Activated CD4-positive, alpha-beta T cell treated with anti-CD3 and anti-CD28 coated beads, Interleukin-2, amount 50 U/mL, for 48 hours (primary cell): ENCODE data around the gene PFDN5.
"Not testable (repeated sequence)": the region's sequence is repeated elsewhere in the genome, so short reads cannot be mapped to it uniquely, and the experiment has no call there.

Experiments
- DNase-seq, 2 experiments: peaks; one replicate each; pipeline ENCODE4 v3.0.0-alpha.2; 2020

PFDN5 gene

DNA sequence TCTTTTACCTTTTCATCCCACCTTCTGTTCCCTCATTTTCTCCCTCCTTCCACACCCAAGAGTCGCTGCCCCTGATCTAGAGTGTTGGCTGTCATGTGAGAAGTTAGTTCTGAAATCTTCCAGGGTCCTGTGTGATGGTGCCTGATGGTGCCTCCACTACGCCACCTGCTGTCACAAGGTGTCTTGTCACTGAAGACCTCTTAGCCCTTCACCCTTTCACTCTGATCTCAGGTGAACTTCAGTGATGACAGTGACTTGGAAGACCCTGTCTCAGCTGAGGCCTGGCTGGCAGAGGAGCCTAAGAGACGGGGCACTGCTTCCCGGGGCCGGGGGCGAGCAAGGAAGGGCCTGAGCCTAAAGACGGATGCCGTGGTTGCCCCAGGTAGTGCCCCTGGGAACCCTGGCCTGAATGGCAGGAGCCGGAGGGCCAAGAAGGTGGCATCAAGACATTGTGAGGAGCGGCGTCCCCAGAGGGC is 7.6 kb upstream of the PFDN5 start:
- DNase-seq: peak; percentile 63 to 69

DNA sequence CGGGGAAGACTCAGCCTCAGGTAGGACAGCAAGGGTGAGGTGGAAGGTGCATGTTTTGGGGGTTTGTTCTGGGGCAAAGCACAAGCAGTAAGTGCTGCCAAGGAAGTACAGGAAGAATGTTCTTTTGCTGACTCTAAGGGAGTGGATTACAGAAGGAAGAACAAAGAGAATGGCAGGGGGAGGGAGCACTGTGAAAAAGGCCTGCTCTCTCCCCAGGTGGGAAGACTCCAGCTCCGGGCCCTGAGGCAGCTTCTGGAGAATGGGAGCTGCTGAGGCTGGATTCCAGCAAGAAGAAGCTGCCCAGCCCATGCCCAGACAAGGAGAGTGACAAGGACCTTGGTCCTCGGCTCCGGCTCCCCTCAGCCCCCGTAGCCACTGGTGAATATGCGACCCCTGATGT is 7.0 kb upstream of the PFDN5 start:
- no peak for DNase-seq

DNA sequence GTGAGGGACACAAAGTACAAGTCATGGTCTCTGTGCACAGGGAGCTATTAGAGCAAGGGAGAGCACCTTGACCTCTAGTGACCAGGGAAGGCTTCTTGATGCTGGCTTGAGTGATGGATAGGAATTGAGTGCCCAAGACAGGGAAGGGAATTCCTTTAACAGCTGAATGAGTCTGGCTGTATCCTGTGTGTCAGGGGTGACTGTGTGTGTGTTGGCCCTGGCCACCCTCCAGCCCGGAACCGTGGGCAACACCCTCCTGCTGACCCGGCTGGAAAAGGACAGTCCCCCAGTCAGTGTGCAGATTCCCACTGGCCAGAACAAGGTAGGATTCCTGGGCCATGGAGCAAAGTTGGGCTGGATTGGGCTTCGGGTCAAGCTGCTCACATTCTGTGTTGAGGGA is 5.5 kb upstream of the PFDN5 start:
- no peak for DNase-seq

DNA sequence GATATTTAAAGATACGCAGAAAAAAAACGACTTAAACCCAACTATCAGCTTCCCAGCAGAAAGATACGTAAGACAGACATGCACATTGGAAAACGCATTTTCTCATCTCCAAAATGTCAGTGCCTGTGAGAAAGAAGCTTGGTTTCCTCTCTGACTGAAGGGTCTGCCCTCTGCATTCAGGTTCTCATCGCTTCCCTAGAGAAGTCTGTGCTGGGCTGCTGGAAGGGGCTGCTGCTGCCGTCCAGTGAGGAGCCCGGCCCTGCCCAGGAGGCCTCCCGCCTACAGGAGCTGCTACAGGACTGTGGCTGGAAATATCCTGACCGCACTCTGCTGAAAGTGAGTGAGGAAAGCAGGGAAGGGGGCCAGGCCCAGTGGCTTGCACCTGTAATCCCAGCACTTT is 4.7 kb upstream of the PFDN5 start:
- peak; percentile 26 to 34 for DNase-seq

DNA sequence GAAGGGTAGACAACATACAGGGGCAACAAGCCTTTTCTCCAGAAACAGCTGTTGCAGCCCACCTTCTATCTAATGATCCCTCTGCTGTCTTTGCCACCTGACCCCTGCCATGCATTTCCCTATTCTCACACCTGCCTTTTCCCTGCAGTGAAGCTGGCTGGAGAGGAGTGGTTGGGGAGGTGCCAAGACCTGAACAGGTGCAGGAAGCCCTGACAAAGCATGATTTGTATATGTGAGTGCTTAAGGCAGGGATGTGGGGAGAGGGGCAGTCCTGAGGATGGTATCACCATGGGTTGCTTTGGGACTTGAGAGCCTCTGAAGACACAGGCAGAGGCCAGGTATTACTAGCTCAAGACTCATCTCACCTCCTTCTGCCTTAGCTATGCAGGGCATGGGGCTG is 2.9 kb upstream of the PFDN5 start:
- no peak for DNase-seq

DNA sequence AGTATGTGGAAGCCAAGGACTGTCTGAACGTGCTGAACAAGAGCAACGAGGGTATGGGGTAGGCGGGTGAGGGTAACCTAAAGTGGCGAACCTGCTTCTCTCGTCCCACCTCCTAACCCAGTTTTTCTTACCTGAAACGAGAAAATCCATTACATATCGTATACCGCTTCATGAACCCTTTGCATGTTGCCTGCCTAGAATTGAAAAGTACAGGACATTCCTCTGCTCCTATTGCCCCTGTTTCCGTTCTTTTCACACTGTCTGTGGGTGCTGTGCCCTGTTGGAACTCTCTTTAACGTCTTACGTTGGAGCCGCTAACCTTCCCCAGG is 513 bp downstream of the PFDN5 start:
- DNase-seq: no peak

DNA sequence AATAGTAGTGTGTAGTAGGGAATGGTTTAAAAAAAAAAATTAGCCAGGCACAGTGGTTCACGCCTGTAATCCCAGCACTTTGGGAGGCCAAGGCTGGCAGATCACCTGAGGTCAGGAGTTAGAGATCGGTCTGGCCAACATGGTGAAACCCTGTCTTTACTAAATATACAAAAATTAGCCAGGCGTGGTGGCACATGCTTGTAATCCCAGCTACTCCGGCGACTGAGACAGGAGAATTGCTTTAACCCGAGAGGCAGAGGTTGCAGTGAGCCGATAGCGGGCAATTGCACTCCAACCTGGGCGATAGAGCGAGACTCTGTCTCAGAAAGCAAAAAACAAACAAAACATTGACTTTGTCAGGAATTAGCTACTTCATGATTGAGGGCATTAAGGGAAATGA is 1.8 kb downstream of the PFDN5 start:
- DNase-seq: not testable (repeated sequence)

DNA sequence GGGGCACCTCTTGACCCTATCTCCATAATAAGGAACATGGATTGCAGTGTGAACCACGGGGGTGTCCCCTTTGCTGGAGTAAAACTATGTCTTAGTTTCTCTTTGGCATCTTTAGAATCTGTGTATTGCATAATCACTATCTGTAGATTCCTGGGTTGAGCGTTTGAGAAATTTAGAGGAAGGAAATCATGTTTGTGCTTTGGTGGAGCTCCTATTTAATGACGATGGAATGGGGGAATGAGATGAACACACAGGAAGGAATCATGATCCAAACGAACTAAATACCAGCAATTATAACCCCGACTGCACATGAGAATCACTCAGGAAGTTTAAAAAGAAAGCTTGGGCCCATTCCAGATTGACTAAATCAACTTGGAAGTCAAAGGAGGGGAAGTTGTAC is 2.8 kb downstream of the PFDN5 start:
- DNase-seq: no peak

DNA sequence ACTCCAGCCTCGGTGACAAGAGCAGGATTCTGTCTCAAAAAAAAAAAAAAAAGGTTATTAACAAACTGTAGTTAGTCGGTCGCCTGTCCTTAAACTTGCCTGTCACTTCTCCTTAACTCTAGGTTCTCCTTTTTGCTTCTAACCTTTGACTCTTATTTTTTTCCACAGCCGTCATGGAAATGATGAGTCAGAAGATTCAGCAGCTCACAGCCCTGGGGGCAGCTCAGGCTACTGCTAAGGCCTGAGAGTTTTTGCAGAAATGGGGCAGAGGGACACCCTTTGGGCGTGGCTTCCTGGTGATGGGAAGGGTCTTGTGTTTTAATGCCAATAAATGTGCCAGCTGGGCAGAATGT is 3.7 kb downstream of the PFDN5 start:
- DNase-seq: peak in 1 of 2 experiments; percentile 50

DNA sequence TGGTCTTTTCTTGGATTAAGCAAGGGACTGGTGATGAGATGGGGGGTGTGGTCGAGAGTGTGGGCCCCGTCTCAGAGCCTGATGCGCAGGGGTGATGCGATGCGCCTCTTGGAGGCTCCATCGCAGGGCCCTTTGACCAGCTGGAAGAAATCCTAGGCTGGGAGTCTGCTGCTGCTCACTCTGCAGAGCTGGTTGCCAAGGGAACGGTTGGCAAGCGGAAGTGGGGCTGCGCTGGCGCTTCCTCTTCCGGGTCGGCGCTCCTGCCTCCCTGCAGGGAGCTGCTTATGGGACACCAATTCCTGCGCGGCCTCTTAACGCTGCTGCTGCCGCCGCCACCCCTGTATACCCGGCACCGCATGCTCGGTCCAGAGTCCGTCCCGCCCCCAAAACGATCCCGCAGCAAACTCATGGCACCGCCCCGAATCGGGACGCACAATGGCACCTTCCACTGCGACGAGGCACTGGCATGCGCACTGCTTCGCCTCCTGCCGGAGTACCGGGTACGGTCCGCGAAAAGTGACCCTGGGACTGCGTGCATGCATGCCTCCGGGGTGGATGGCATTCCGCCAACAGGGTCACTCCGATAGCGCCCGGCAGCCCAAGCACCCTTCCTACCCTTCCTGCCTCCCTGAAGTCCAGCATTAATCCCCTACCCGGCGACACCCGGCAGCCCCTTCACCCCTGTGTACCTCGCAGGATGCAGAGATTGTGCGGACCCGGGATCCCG is 4.3 kb downstream of the PFDN5 start, which contains the start of gene MYG1:
Gene MYG1, plus strand, starts transcription at position 242 of the 727 bp plus-strand sequence. Its CDS starts 43 bp downstream, at position 285.
- peak; percentile 84 to 88 for DNase-seq

DNA sequence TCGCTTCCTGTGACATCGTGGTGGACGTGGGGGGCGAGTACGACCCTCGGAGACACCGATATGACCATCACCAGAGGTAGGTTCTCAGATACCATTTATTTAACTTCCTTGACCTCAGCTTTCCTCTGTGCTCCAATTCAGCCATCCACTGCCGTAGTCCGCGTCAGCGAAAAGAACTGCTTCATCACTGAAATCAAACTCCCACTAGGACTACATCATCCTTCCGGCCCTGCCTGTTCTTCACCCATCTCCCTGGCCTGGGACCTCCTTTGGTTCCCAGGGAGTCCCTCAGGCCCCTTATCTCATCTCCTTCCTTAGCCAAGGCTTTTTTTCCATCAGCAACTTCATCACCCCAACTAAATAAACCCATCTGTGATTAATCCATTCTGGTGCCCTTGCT is 4.8 kb downstream of the PFDN5 start:
- peak in 1 of 2 experiments; percentile 48 for DNase-seq

DNA sequence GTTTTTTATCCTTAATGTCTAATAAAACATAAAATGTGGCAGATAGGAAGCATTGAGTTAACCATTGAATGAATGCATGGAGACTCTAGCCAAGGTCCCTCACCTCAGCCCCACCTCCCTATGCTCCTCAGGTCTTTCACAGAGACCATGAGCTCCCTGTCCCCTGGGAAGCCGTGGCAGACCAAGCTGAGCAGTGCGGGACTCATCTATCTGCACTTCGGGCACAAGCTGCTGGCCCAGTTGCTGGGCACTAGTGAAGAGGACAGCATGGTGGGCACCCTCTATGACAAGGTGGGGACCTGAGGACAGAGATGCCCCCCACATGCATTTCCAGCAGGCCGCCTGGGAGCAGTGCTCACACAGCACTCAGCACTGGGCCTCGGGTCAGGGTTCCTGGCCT is 7.6 kb downstream of the PFDN5 start:
- DNase-seq: no peak

DNA sequence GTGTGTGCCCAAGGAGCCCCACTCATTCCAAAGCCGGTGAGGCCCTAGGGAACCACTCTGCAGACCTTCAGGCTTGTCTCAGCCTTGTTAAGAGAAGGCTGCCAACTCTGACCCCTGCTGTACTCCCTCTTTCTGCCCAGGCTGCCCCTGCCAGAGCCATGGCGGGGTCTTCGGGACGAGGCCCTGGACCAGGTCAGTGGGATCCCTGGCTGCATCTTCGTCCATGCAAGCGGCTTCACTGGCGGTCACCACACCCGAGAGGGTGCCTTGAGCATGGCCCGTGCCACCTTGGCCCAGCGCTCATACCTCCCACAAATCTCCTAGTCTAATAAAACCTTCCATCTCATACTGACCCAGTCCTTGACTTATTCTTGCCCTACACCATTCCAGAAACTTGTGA is 11.5 kb downstream of the PFDN5 start:
- DNase-seq: no peak

DNA sequence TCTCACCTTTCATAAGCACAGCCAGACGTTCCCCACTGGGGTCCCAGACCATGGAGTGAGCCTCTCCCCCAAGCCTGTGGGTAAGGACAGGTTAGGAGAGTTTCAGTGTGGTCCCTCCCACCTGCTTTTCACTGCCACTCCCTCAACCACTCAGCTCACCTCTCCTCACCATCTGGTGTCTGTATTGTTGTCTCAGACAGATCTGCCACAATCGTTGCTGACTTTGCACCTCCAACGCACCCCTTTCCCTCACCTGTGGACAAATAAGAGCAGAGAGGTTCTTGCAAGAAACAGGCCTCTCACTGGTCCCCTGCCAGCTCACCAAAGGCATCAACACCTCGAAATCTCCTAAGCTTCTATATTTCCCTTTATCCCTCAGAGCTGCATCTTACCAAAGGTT is 12.9 kb downstream of the PFDN5 start:
- DNase-seq: no peak

DNA sequence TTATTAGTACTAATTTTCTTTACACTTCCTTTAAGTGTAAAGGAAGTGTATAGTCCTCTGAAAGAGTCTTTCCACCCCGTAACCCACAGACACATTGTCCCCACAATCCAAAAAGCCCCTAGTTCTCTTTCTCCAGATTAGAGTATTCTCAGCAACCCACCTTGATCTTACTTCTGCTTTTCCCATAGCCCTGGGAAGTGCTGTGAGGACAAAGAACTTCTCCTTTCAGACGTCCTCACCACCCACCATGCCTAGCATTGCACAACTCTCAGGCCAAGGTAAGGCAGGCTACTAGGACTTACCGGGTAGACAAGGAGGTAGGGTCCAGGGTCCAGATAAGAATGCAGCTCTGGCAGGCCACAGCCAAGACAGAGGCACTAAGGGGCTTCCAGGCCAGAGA is 18.7 kb downstream of the PFDN5 start:
- no peak for DNase-seq

DNA sequence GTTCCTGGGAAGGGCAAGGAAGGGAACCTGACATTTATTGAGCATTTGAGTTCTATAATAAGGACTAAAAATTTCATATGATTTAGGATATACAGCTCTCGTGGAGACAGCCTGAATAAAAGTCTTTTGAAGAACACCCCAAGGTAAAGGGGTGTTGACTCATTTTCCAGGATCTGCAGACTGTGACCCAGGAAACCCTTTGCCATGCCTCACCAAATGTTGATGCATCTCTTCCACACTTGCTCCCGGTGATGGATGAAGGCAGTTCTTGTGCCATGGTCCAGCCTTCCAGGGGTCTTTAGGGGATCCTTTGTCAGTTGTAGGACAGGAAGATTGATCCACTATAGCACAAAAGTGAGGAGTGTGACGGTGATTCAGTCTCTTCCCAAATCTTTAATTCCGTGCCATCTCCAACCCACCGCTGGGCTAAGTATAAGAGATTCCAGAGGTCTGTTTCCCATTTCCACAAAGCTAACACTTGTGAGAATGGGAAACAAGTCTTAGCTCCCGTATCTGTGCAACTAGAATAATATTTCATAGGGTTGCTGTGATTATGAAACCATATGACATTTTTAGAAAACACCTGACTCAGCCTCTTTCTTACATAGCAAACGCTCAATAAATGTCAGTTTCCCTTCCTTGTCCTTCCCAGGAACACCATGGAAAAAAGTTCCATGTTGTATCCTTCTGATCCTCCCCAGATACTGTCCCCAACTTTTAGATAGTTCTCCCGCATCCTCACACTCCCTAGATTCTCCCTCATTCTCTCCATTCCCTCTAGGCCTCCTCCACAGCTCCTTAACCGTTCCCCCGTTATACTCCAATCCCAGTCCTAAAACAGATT is 25.2 kb downstream of the PFDN5 start:
- DNase-seq: no peak

DNA sequence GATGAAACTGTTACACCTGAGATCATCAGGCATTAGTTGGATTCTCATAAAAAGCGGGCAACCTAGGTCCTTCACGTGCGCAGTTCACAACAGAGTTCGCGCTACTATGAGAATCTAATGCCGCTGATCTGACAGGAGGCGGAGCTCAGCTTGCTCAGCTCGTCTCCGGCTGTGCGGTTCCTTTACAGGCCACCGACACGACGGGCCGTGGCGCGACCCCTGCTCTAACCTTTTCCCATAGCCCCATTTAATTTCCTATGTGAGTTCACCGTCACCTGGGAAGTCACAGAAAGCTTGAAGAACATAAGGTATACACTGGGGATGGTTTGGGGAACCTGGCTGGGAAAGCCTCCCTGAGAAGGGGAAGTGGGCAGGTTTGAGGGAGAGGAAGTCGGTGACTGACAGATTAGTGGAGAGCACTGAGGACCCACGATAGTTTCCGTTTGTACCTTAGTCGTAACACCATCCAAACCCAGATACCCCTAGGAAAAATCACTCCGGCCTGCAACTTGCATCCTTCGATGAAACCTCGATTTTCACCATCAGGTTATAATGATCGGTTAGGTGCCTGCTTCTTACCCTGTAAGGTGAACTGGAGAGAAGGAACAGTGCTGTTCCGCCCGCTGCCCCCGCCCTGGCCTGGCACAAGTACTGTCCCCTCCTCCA is 28.9 kb downstream of the PFDN5 start:
- DNase-seq: peak; percentile 61 to 71

DNA sequence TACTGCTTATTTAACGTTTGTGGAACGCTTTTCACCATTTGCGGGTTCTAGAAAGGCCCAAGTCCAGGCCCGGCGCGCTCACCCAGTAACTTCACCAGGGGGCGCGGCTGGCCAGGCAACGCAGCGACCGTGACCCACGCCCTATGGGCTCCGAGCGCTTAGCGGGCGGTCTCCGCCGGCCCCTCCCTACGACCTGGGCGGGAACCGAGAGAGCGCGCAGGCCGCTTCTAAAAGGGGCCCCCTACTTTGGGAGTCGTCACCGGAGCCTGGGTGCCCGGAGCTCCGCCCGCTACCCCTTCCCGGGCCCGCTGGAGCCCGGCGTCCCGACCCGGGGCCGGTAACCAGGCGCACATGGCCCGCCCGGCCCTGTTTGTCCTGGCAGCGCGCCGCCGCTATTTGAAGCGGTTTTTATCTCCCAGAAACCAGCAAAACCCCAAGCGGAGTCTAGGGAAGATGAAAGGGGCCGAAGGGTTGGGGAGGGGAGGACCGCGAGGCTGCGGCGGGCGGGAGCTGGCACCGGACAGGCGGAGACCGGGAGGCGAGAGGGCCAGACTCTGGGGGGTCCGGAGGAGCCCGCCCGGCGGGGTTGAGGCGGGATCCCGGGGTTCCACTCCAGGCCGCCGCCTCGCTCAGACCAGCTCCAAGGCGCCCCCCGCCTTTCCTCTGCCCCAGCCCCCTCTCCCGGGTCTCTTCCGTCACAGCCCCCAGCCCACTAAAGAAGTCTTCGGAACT is 29.6 kb downstream of the PFDN5 start:
- peak; percentile 92 to 93 for DNase-seq

DNA sequence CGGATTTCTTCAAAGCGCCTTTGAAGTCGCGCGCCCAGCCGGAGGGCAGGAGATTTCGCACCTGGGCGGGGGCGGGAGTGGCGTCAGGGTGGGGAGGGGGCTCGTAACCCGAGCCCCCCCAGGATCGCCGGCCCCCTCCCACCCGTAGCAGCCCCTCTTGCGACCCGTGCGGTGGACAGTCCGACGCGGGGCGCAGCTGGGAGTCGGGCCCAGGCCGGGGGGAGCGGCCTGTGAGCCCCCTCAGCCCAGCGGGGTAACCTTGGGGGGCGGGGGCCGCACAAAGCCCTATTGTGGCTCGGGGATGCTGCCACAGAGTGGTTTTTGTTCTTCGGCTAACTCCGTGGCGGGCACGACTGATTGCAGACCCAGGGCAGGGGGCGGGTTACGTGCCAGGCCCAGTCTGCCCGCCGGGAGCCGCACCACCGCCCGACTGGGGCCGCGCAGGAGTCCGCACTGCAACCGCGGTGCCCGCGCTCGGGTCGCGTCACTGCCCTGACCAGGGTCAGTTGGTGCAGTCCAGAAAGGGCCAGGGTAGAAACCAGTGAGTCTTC is 30.2 kb downstream of the PFDN5 start:
- peak; percentile 32 to 46 for DNase-seq

DNA sequence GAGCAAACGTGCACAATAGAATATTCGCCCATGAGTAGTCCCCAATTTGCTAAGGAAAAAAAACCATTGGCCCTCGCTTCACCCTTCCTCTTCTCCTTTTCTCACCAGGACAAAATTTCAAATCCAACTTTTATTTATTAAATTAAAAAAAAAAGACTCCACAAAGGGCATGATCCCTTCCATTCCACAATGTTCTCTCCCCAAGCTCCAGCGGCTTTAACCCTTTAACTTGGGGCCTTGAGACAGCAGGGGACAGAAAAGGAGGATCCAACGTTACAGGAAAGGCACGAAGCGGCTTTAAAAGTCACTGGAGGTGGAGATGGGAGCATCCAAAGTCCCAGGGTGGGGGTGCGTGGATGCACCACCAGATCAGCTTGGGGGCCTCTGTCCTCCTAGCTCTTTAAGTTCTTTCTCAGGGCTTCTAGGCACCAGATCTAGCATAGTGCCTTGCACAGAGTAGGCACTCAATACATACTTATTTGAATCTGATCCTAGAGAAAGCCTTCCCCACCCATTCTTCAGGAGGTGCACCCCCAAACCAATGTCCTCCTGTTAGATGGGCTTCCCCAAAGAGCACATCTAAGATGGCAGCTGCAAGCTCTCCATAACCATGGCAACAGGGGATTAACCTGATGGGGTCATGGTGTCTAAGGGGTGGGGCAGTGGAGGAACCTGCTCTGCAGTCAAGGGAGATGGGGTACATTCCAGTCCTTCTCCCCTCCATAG is 31.3 kb downstream of the PFDN5 start:
- no peak for DNase-seq

DNA sequence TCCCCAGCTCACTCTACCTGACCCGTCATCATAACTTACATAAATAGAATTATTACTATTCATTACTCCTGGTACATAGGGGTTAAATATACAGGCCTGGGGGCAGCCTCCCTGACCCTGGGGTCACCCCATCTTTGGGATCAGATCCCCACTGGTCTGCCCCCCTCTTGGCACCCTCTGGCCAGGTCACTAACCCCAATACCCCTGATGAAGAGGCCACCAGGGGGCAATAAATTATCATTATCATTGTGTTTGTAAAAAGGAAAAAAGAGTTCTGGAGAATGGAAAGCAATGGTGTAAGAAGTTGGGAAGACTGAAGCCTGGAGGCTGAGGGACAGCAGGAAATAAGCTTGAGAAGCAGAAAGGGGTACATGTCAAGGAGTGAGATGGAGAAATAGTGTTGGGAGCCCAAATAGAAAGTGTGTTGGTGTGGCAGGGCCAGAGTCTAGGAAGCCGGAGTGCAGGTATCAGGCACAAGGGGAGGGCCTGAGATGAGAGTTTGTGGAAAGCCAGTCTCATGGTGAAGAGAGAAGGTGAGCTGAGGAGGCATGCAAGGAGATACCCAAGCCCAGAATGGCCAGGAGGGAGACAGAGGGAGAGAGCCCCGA is 32.2 kb downstream of the PFDN5 start:
- DNase-seq: no peak

DNA sequence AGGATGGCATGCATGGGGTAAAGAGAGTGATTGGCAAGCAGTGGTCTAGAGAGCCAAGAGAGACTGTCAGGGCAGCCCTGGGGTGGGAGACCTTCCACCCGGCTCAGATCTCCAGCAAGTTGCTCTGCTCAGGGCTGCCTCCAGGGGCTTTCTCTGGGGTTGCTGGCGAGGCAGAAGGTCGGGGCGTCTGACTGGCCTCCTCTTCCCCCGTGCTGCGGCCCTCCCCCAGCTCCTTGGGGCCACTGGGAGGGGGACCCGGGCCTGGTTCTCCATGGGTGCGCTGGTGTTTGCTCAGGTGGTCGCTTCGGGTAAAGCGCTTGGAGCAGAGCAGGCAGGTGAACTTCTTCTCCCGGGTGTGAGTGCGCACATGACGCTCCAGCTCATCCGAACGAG is 32.7 kb downstream of the PFDN5 start:
- DNase-seq: no peak
